GM23338 (cell line): ENCODE measurements around the gene WDR62. TPM values are rescaled to one million over a fixed set of nuclear protein-coding genes. Genes with fewer than 3 reads are reported as not detected.
A peak's percentile ranks its signal among the peaks of the same experiment; 100 is the strongest.

Experiments used
- ATAC-seq: fragments of 200-7000 bp; cut with Tn5 transposase; 3 replicates; pipeline ENCODE4 v1.9.1; 2020
- DNase-seq: peaks from one replicate; pipeline ENCODE4 v3.0.0-alpha.2; 2015; ENCODE audit warnings: low spot score
- H2AFZ ChIP-seq: fragments of 200-600 bp; sonication (generic); 2 replicates; pipeline ENCODE4 v1.8.0; 2016; ENCODE audit warnings: antibody characterized with exemption, mild to moderate bottlenecking, moderate library complexity
- H3F3A ChIP-seq: fragments of 200-600 bp; sonication (generic); replicated peaks from 2 replicates; pipeline ENCODE4 v1.8.0; 2017; ENCODE audit warnings: antibody characterized with exemption, mixed run types, low read depth
- H3K27ac ChIP-seq: fragments of 200-600 bp; sonication (generic); 2 replicates; pipeline ENCODE4 v1.6.1; 2016; ENCODE audit warnings: low read depth
- H3K27me3 ChIP-seq: fragments of 200-600 bp; sonication (generic); 2 replicates; pipeline ENCODE4 v1.8.0; 2016; ENCODE audit warnings: mild to moderate bottlenecking, mixed run types, moderate library complexity; ENCODE audit not compliant: insufficient read depth
- H3K36me3 ChIP-seq: fragments of 200-600 bp; sonication (generic); 2 replicates; pipeline ENCODE4 v1.8.0; 2016; ENCODE audit warnings: mild to moderate bottlenecking; ENCODE audit not compliant: insufficient read depth
- H3K4me1 ChIP-seq: fragments of 200-600 bp; sonication (generic); 2 replicates; pipeline ENCODE4 v1.8.0; 2016; ENCODE audit warnings: mild to moderate bottlenecking, moderate library complexity; ENCODE audit not compliant: insufficient read depth
- H3K4me2 ChIP-seq: fragments of 200-600 bp; sonication (generic); 2 replicates; pipeline ENCODE4 v1.7.1; 2017; ENCODE audit warnings: mixed run types
- H3K4me3 ChIP-seq: fragments of 200-600 bp; sonication (generic); 2 replicates; pipeline ENCODE4 v1.6.1; 2016; ENCODE audit warnings: mixed run types
- H3K79me2 ChIP-seq: fragments of 200-600 bp; sonication (generic); replicated peaks from 2 replicates; pipeline ENCODE4 v1.8.0; 2017; ENCODE audit warnings: mild to moderate bottlenecking; ENCODE audit not compliant: insufficient read depth
- H3K9me2 ChIP-seq: fragments of 200-600 bp; sonication (generic); 2 replicates; pipeline ENCODE4 v1.8.0; 2017; ENCODE audit not compliant: insufficient read depth
- H4K20me1 ChIP-seq: fragments of 200-600 bp; sonication (generic); replicated peaks from 2 replicates; pipeline ENCODE4 v1.8.0; 2017; ENCODE audit warnings: mild to moderate bottlenecking; ENCODE audit not compliant: insufficient read depth
- H3K27ac Mint-ChIP-seq: 2 replicates; pipeline ENCODE4 v1.8.0; 2020; ENCODE audit warnings: inconsistent platforms, mild to moderate bottlenecking, moderate library complexity, mixed read lengths
- H3K27me3 Mint-ChIP-seq: 3 replicates; pipeline ENCODE4 v1.8.0; 2022; ENCODE audit warnings: low read depth, mild to moderate bottlenecking, moderate library complexity, mixed read lengths, inconsistent platforms; ENCODE audit not compliant: insufficient read depth, poor library complexity
- H3K36me3 Mint-ChIP-seq: 3 replicates; pipeline ENCODE4 v1.8.0; 2021; ENCODE audit warnings: low read depth, mild to moderate bottlenecking, inconsistent platforms, moderate library complexity, mixed read lengths
- H3K4me1 Mint-ChIP-seq: 3 replicates; pipeline ENCODE4 v1.8.0; 2020; ENCODE audit warnings: mild to moderate bottlenecking, inconsistent platforms, mixed read lengths
- H3K4me3 Mint-ChIP-seq: 3 replicates; pipeline ENCODE4 v1.8.0; 2021; ENCODE audit warnings: moderate library complexity, mild to moderate bottlenecking, inconsistent platforms, mixed read lengths
- H3K9me3 Mint-ChIP-seq: 3 replicates; pipeline ENCODE4 v1.8.0; 2020; ENCODE audit warnings: moderate library complexity, mild to moderate bottlenecking, inconsistent platforms, mixed read lengths
- CREB1 ChIP-seq: fragments of 250-450 bp; sonication (Bioruptor Pico); IDR thresholded peaks from 2 replicates; pipeline ENCODE4 v1.5.0; 2020; ENCODE audit warnings: low read depth, mild to moderate bottlenecking, moderate library complexity
- CTCF ChIP-seq, 2 experiments: fragments of 200-600 bp in 1 of 2; sonication (generic) in 1 of 2; conservative IDR thresholded peaks; 2 replicates each; pipeline versions ENCODE4 v1.5.1 to v1.6.1; 2016 to 2017; ENCODE audit warnings: antibody characterized with exemption in 2 of 2, low read depth in 2 of 2, mild to moderate bottlenecking in 2 of 2, moderate library complexity in 1 of 2
- EZH2phosphoT487 ChIP-seq: fragments of 200-600 bp; sonication (generic); IDR thresholded peaks from one replicate; pipeline ENCODE4 v1.8.1; 2018; ENCODE audit warnings: antibody characterized with exemption; ENCODE audit not compliant: unreplicated experiment
- JUNB ChIP-seq: IDR thresholded peaks from one replicate; pipeline ENCODE4 v1.6.1; 2016; ENCODE audit warnings: antibody characterized with exemption; ENCODE audit not compliant: unreplicated experiment
- NANOG ChIP-seq: IDR thresholded peaks from 2 replicates; pipeline ENCODE4 v1.6.1; 2016; ENCODE audit warnings: antibody characterized with exemption, borderline replicate concordance
- POLR2AphosphoS5 ChIP-seq: IDR thresholded peaks from 2 replicates; pipeline ENCODE4 v1.6.1; 2016; ENCODE audit warnings: antibody characterized with exemption, low read depth
- STAT1 ChIP-seq: IDR thresholded peaks from one replicate; pipeline ENCODE4 v1.6.1; 2016; ENCODE audit warnings: antibody characterized with exemption; ENCODE audit not compliant: unreplicated experiment
- ZNF114 ChIP-seq: fragments of 250-450 bp; sonication (Bioruptor Pico); IDR thresholded peaks from 2 replicates; pipeline ENCODE4 v1.5.0; 2020; ENCODE audit warnings: mild to moderate bottlenecking, moderate library complexity
- ZNF331 ChIP-seq: fragments of 250-450 bp; sonication (Bioruptor Pico); IDR thresholded peaks from 2 replicates; pipeline ENCODE4 v1.5.0; 2020; ENCODE audit warnings: low read depth, mild to moderate bottlenecking, moderate library complexity
- ZNF462 ChIP-seq: fragments of 250-450 bp; sonication (Bioruptor Pico); IDR thresholded peaks from 2 replicates; pipeline ENCODE4 v1.5.0; 2020; ENCODE audit warnings: mild to moderate bottlenecking, moderate library complexity
- polyA plus RNA-seq: library from polyadenylated mRNA; unstranded; fragments of >200 nt; fragmentation: Nextera tagmentation; extraction: Ambion mirVana; gene quantifications from 2 replicates; pipeline ENCODE4 v1.2.1, GENCODE V29; 2016
- total RNA-seq: library from RNA; depleted of rRNA; stranded (reverse); fragments of >200 nt; shearing (Covaris generic); gene quantifications from 2 replicates; pipeline ENCODE4 v1.2.3, GENCODE V29; 2014
- TF ChIP-seq, protein P1 (sequence below): IDR thresholded peaks from 2 replicates; pipeline ENCODE4 v1.6.1; 2016; ENCODE audit warnings: antibody characterized with exemption

Gene WDR62
- total and polyA plus RNA-seq, 2 experiments from 2014 or later: 14.1 to 45.4 TPM

- Mint-ChIP-seq H3K36me3 (no peaks in the 10 kb centered on the region; the same call in 2 of the 3 replicates), H3K4me3 (peak within 1 kb of the TSS; percentile 86), H3K27me3 (peaks cover 21% of the 10 kb centered on the region), H3K9me3 (no peaks in the 10 kb centered on the region), H3K4me1 (peaks cover 2% of the 10 kb centered on the region; the same call in 1 of the 3 replicates), H3K27ac (no peak within 1 kb of the TSS)
- H3F3A ChIP-seq: 0 out of 2 replicates have a peak, but pooled peaks cover 3% of the 10 kb centered on the region
- peaks cover 6% of the 10 kb centered on the region; the same call in 1 of the 2 replicates for H3K4me1 ChIP-seq
- peak; percentile 91 for ATAC-seq
- peak within 1 kb of the TSS; percentile 87 for H3K4me2 ChIP-seq
- TF ChIP-seq STAT1 (no peak), POLR2AphosphoS5 (peak; percentile 54)
- H3K9me2 ChIP-seq: no peaks in the 10 kb centered on the region
- no peak within 1 kb of the TSS for H3K27ac ChIP-seq
- H3K36me3 ChIP-seq: no peaks in the 10 kb centered on the region
- DNase-seq: peak; percentile 87
- H4K20me1 ChIP-seq: no peaks in the 10 kb centered on the region; the same call in 1 of the 2 replicates
- H3K27me3 ChIP-seq: no peaks in the 10 kb centered on the region
- H3K4me3 ChIP-seq: peak within 1 kb of the TSS; percentile 96
- H2AFZ ChIP-seq: peak within 1 kb of the TSS; percentile 95
- no peaks in the 10 kb centered on the region for H3K79me2 ChIP-seq
Observed at GRCh38 chr19:36032251-36033104, 22.2 kb upstream of the WDR62 start, which contains the start of gene CLIP3. TSS of gene CLIP3 (minus strand) at chr19:36032873. CDS start at chr19:36032357, 516 bp downstream.

GRCh38 chr19:36040495-36040894, 14.2 kb upstream of the WDR62 start:
- Histone ChIP-seq H3K27ac (no peak overlapping the region), H2AFZ (no peak overlapping the region), H3K9me2 (no peaks in the 10 kb centered on the region), H4K20me1 (peaks cover 5% of the 10 kb centered on the region; the same call in 1 of the 2 replicates), H3K36me3 (no peaks in the 10 kb centered on the region), H3K4me1 (peaks cover 12% of the 10 kb centered on the region), H3F3A (0 out of 2 replicates have a peak, but pooled peaks cover 3% of the 10 kb centered on the region), H3K4me3 (no peak overlapping the region), H3K4me2 (no peak overlapping the region), H3K79me2 (no peaks in the 10 kb centered on the region), H3K27me3 (no peaks in the 10 kb centered on the region)
- peaks cover 5% of the 10 kb centered on the region for H3K27me3 Mint-ChIP-seq
- ATAC-seq (no peak), DNase-seq (no peak)
- no peak overlapping the region for H3K4me3 Mint-ChIP-seq
- H3K9me3 Mint-ChIP-seq: no peaks in the 10 kb centered on the region
- H3K27ac Mint-ChIP-seq: no peak overlapping the region
- 0 out of 3 replicates have a peak, but pooled peaks cover 3% of the 10 kb centered on the region for H3K36me3 Mint-ChIP-seq
- H3K4me1 Mint-ChIP-seq: peaks cover 13% of the 10 kb centered on the region; the same call in 2 of the 3 replicates
- TF ChIP-seq POLR2AphosphoS5 (no peak), JUNB (no peak), EZH2phosphoT487 (no peak), STAT1 (no peak), ZNF331 (CRISPR knock-in tag) (no peak), ZNF462 (no peak), CTCF (conservative IDR thresholded peaks at IDR 0.05; ENCODE audit: low read depth in 2 of 2) (no peak), CREB1 (CRISPR knock-in tag) (no peak), NANOG (no peak), ZNF114 (CRISPR knock-in tag) (no peak)
- TF ChIP-seq, protein P1, sequence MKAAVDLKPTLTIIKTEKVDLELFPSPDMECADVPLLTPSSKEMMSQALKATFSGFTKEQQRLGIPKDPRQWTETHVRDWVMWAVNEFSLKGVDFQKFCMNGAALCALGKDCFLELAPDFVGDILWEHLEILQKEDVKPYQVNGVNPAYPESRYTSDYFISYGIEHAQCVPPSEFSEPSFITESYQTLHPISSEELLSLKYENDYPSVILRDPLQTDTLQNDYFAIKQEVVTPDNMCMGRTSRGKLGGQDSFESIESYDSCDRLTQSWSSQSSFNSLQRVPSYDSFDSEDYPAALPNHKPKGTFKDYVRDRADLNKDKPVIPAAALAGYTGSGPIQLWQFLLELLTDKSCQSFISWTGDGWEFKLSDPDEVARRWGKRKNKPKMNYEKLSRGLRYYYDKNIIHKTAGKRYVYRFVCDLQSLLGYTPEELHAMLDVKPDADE: no peak
